Breast epithelium (tissue), 4 donors: ENCODE results near the gene RUNX3. TPM values are rescaled to one million over a fixed set of nuclear protein-coding genes. Genes with fewer than 3 reads are reported as not detected.
"Not testable (repeated sequence)": the region's sequence is repeated elsewhere in the genome, so short reads cannot be mapped to it uniquely, and the experiment has no call there.

Experiments
- DNase-seq, 2 donors: peaks; one replicate each; pipeline ENCODE4 v3.0.0-alpha.2; 2019; ENCODE audit warnings: low spot score in 2 of 2
- H3K27ac ChIP-seq, 2 donors: fragments of 200-600 bp; sonication (generic) in 1 of 2; one replicate each; pipeline ENCODE4 v1.5.1; 2016 to 2019; ENCODE audit warnings: mild to moderate bottlenecking in 1 of 2
- H3K27me3 ChIP-seq, 2 donors: fragments of 200-600 bp; sonication (generic) in 1 of 2; one replicate each; pipeline versions ENCODE4 v1.5.1 to v1.6.0; 2017 to 2019; ENCODE audit warnings: control low read depth in 1 of 2, mild to moderate bottlenecking in 1 of 2
- H3K36me3 ChIP-seq: fragments of 200-600 bp; one replicate; pipeline ENCODE4 v1.5.1; 2019
- H3K4me1 ChIP-seq, 2 donors: fragments of 200-600 bp; sonication (generic); one replicate each; pipeline ENCODE4 v1.5.1; 2016 to 2019; ENCODE audit warnings: control low read depth in 1 of 2
- H3K4me3 ChIP-seq, 3 donors: fragments of 200-600 bp; sonication (generic); 1 replicate in 2 of 3; 2 replicates in 1 of 3; pipeline ENCODE4 v1.5.1; 2016 to 2019; ENCODE audit warnings: mild to moderate bottlenecking in 3 of 3, moderate library complexity in 2 of 3
- H3K9me3 ChIP-seq, 2 donors: fragments of 200-600 bp; sonication (generic) in 1 of 2; one replicate each; pipeline ENCODE4 v1.5.1; 2016 to 2019; ENCODE audit warnings: control low read depth in 1 of 2
- CTCF ChIP-seq, 3 donors: fragments of 450-650 bp; IDR thresholded peaks; one replicate each; pipeline ENCODE4 v1.5.1; 2016 to 2017; ENCODE audit warnings: antibody characterized with exemption in 3 of 3, mild to moderate bottlenecking in 3 of 3, moderate library complexity in 3 of 3
- POLR2A ChIP-seq: fragments of 450-650 bp; IDR thresholded peaks from one replicate; pipeline ENCODE4 v1.6.1; 2016; ENCODE audit warnings: antibody characterized with exemption, mild to moderate bottlenecking, moderate library complexity
- POLR2AphosphoS5 ChIP-seq, 3 donors: sonication (generic); formaldehyde crosslinking; IDR thresholded peaks; one replicate each; pipeline ENCODE4 v1.6.1; 2017; ENCODE audit warnings: antibody characterized with exemption in 3 of 3
- intact Hi-C: fragments of 100-400 bp; cut with DNase I; formaldehyde crosslinking; loops from one replicate; pipeline ENCODE4 v1.15.1; 2023; ENCODE audit warnings: low total_unique reads
- total RNA-seq, 3 donors: library from RNA; depleted of rRNA; stranded (reverse); fragments of >200 nt; gene quantifications; one replicate each; pipeline ENCODE4 v1.1.0, GENCODE V29; 2016

RUNX3 gene
- total RNA-seq, 3 donors from 2014 or later, result 1.9 to 9.1 (median 5.6) TPM

DNA sequence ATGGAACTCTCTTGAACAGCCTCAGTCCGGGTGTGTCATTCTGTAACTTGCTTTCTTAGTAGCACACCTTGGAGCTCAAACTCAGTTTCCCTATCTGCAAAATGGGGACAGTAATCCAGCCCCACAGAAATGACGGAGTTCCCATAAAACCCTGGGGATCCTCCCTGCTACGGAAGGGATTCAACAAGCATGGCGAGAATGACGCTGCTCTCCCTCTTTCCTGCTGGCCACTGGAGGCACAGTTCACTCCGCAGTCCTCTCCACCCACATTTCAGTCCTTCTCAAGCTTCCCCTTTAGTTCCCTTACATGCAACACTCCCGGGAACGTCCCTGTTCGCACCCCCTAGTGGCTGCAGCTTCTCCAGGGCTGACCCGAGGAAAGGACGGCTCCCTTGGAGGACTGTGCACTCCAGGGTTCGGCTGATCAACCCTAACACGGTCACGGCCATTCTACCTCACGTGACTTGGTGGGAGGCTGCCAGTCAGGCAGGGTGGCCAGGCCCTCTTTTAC, 20.6 kb downstream of the RUNX3 start:
- Histone ChIP-seq H3K4me1 (no peaks in the 10 kb centered on the region), H3K4me3 (no peak overlapping the region), H3K27ac (no peak overlapping the region), H3K9me3 (no peaks in the 10 kb centered on the region), H3K27me3 (no peaks in the 10 kb centered on the region), H3K36me3 (no peaks in the 10 kb centered on the region)
- DNase-seq, result no peak
- TF ChIP-seq CTCF (IDR thresholded peaks at IDR 0.05) (no peak), POLR2A (no peak), POLR2AphosphoS5 (IDR thresholded peaks at IDR 0.05) (no peak)
- intact Hi-C loops, result loop anchor here (5.0 kb wide), 1 partner anchor 972 kb away; no protein-coding TSS in a partner anchor

GRCh38 chr1:24908591-24909259, 21.4 kb downstream of the RUNX3 start:
- intact Hi-C loops, result loop anchor here (5.0 kb wide), 1 partner anchor 971 kb away; no protein-coding TSS in a partner anchor
- DNase-seq, result no peak
- no peaks in the 10 kb centered on the region for H3K27me3 ChIP-seq

GRCh38 chr1:24907587-24908294, 22.3 kb downstream of the RUNX3 start:
- not testable (repeated sequence) for H3K27ac ChIP-seq, H3K27me3 ChIP-seq, H3K9me3 ChIP-seq, H3K4me1 ChIP-seq, H3K36me3 ChIP-seq, DNase-seq, H3K4me3 ChIP-seq
- intact Hi-C loops, result loop anchor here (5.0 kb wide), 1 partner anchor 970 kb away; no protein-coding TSS in a partner anchor

More at GRCh38 chr1:24908591-24909259, 21.4 kb downstream of the RUNX3 start:
- Histone ChIP-seq H3K4me1 (no peaks in the 10 kb centered on the region), H3K4me3 (no peak overlapping the region), H3K27ac (no peak overlapping the region), H3K36me3 (no peaks in the 10 kb centered on the region), H3K9me3 (no peaks in the 10 kb centered on the region)
- TF ChIP-seq POLR2A (no peak), CTCF (IDR thresholded peaks at IDR 0.05) (no peak), POLR2AphosphoS5 (IDR thresholded peaks at IDR 0.05) (no peak)

DNA sequence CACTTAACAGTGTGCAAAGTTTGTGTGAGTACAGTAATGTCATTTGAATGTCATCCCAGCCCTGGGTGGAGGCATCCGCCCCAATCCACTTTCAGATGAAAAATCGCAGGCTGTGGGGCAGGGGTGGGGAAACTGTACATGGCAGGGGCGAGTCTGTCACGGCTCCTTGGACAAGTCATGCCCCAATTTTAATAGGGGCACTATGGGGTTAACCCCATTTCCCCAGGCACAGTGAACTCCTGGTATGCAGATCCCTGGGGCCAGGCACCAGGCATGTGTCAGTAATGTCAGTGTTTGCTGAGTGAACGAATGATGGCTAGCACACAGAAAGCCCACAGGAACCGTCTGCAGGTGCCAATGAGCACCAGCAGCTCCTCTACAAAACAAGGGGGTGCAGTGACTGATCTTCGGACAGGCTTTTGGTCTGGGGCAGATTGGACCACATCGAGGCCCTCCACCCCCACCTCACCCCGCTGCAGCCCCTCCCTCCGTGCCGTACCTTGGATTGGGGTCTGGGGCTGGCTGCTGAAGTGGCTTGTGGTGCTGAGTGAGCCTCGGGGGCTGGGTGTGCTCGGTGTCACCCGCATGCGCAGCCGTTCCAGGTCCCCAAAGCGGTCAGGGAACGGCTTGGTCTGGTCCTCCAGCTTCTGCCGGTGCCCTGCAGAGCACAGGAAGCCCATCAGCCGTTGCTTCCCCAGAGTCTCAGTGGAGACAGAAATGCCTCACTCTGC, 23.2 kb downstream of the RUNX3 start:
- no peak overlapping the region for H3K27ac ChIP-seq
- no peaks in the 10 kb centered on the region for H3K36me3 ChIP-seq
- peak in 1 of 2 donors; percentile 25 for DNase-seq
- no peak for TF ChIP-seq POLR2AphosphoS5 (IDR thresholded peaks at IDR 0.05)
- TF ChIP-seq POLR2A, result no peak
- no peak for TF ChIP-seq CTCF (IDR thresholded peaks at IDR 0.05)
- no peaks in the 10 kb centered on the region for H3K4me1 ChIP-seq
- no peaks in the 10 kb centered on the region for H3K9me3 ChIP-seq
- intact Hi-C loops, result loop anchor here (5.0 kb wide), 1 partner anchor 970 kb away; no protein-coding TSS in a partner anchor
- H3K27me3 ChIP-seq, result no peaks in the 10 kb centered on the region
- H3K4me3 ChIP-seq, result no peak overlapping the region

- TF ChIP-seq POLR2A (no peak), POLR2AphosphoS5 (IDR thresholded peaks at IDR 0.05) (no peak), CTCF (IDR thresholded peaks at IDR 0.05) (no peak)
- DNase-seq, result peak in 1 of 2 donors; percentile 34
- H3K36me3 ChIP-seq, result no peaks in the 10 kb centered on the region
- H3K4me3 ChIP-seq, result no peak overlapping the region
- H3K27ac ChIP-seq, result no peak overlapping the region
- no peaks in the 10 kb centered on the region for H3K9me3 ChIP-seq
- H3K27me3 ChIP-seq, result peaks cover 0 to 3% of the 10 kb centered on the region in 2 donors
- H3K4me1 ChIP-seq, result no peaks in the 10 kb centered on the region
- intact Hi-C loops, result loop anchor here (5.0 kb wide), 1 partner anchor 969 kb away; no protein-coding TSS in a partner anchor
Measured at GRCh38 chr1:24905979-24906720, 23.9 kb downstream of the RUNX3 start.
